HG03135 (cell line): ENCODE measurements around the gene ADAMTS1.

ENCODE experiments used
- ATAC-seq: cut with Tn5 transposase; IDR thresholded peaks from one replicate; pipeline ENCODE4 v1.9.1; 2021; ENCODE audit warnings: mild to moderate bottlenecking, moderate library complexity; ENCODE audit not compliant: unreplicated experiment

ADAMTS1 gene

GRCh38 chr21:26790296-26790695, 54.9 kb downstream of the ADAMTS1 start:
- ATAC-seq = no peak

- no peak for ATAC-seq
These were observed 56.4 kb downstream of the ADAMTS1 start for GRCh38 chr21:26788790-26789189.
